ENCODE measurements around the gene SLC2A4RG. TPM values are rescaled to one million over a fixed set of nuclear protein-coding genes. Genes with fewer than 3 reads are reported as not detected.

Gene SLC2A4RG
- total RNA-seq, 1 donor from 2014 or later, result 80.7 TPM

DNA sequence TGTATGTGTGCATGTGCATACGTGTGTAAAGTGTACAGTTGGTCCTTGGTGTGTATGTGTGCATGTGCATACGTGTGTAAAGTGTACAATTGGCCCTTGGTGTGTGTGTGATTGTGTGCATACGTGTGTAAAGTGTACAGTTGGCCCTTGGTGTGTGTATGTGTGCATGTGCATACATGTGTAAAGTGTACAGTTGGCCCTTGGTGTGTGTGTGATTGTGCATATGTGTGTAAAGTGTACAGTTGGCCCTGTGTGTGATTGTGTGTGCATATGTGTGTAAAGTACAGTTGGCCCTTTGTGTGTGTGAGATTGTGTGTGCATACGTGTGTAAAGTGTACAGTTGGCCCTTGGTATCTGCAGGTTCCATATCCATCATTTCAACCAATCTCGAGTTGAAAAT, 8.2 kb upstream of the SLC2A4RG start:
- TF ChIP-seq, protein P1, sequence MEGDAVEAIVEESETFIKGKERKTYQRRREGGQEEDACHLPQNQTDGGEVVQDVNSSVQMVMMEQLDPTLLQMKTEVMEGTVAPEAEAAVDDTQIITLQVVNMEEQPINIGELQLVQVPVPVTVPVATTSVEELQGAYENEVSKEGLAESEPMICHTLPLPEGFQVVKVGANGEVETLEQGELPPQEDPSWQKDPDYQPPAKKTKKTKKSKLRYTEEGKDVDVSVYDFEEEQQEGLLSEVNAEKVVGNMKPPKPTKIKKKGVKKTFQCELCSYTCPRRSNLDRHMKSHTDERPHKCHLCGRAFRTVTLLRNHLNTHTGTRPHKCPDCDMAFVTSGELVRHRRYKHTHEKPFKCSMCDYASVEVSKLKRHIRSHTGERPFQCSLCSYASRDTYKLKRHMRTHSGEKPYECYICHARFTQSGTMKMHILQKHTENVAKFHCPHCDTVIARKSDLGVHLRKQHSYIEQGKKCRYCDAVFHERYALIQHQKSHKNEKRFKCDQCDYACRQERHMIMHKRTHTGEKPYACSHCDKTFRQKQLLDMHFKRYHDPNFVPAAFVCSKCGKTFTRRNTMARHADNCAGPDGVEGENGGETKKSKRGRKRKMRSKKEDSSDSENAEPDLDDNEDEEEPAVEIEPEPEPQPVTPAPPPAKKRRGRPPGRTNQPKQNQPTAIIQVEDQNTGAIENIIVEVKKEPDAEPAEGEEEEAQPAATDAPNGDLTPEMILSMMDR (IDR thresholded peaks at IDR 0.05), result no peak
- no peak for DNase-seq (ENCODE audit: extremely low spot score, unreplicated experiment)
- Mint-ChIP-seq H3K36me3 (ENCODE audit: unreplicated experiment) (peaks cover 14% of the 10 kb centered on the region), H3K9me3 (ENCODE audit: unreplicated experiment) (no peaks in the 10 kb centered on the region), H3K4me3 (ENCODE audit: unreplicated experiment) (no peak overlapping the region), H3K4me1 (ENCODE audit: unreplicated experiment) (peaks cover 3% of the 10 kb centered on the region), H3K27ac (ENCODE audit: unreplicated experiment) (no peak overlapping the region), H3K27me3 (ENCODE audit: unreplicated experiment) (no peaks in the 10 kb centered on the region)

DNA sequence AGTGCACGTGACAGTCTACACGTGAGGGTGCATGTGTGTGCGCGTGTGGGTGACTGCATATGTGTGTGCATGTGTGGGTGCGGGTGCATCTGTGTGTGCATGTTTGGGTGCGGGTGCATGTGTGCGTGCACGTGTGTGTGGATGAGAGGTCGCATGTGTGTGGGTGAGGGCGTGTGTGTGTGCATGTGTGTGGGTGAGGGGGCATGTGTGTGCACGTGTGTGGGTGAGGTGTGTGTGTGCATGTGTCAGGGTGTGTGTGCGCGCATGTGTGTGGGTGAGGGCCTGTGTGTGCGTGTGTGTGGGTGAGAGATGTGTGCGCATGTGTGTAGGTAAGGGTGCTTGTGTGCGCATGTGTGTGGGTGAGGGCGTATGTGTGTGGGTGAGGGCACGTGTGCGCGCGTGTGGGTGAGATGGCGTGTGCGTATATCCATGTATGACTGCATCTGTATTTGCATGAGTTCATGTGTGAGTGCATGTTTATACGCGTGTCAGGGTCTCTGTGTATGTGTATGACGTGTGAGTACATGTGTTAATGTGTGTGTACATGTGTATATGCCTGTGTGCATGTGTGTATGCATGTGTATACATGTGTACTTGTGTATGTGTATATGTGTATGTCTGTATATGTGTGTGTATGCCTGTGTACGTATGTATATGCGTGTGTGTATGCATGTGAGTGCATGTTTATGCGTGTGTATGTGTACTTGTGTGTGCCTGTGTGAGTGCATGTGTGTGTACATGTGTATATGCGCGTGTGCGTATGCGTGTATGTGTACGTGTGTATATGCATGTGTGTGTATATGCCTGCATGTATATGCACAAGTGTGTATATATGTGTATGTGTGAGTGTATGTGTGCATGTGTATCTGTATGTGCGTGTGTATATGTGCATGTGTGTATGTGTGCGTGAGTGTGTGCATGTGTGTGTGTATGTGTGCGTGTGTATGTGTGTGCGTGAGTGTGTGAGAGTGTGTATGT, 7.2 kb upstream of the SLC2A4RG start:
- DNase-seq (ENCODE audit: extremely low spot score, unreplicated experiment), result no peak
- TF ChIP-seq, protein P1 (IDR thresholded peaks at IDR 0.05), result no peak
- Mint-ChIP-seq H3K4me1 (ENCODE audit: unreplicated experiment) (peaks cover 3% of the 10 kb centered on the region), H3K9me3 (ENCODE audit: unreplicated experiment) (no peaks in the 10 kb centered on the region), H3K4me3 (ENCODE audit: unreplicated experiment) (no peak overlapping the region), H3K36me3 (ENCODE audit: unreplicated experiment) (peaks cover 10% of the 10 kb centered on the region), H3K27ac (ENCODE audit: unreplicated experiment) (no peak overlapping the region), H3K27me3 (ENCODE audit: unreplicated experiment) (no peaks in the 10 kb centered on the region)

DNA sequence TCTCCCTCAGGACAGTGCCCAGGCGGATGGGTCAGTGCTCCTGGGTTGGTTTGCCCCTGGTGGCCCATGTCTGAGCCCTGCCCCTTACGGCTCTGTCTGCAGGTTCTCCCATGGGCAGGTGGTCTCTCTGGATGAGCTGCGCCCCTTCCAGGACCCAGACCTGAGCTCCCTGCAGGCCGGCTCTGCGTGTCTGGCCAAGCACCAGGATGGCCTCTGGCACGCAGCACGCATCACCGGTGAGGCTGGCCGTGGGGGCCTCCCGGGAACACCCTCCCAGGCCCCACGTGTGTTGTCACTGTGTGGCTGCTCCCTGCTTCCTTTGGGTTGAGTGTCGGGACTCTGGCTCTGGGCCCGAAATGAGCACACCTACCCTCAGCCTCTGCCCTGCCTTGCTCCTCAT, 6.5 kb upstream of the SLC2A4RG start:
- no peak for DNase-seq (ENCODE audit: extremely low spot score, unreplicated experiment)
- TF ChIP-seq, protein P1 (IDR thresholded peaks at IDR 0.05), result no peak
- Mint-ChIP-seq H3K9me3 (ENCODE audit: unreplicated experiment) (no peaks in the 10 kb centered on the region), H3K27me3 (ENCODE audit: unreplicated experiment) (no peaks in the 10 kb centered on the region), H3K36me3 (ENCODE audit: unreplicated experiment) (peaks cover 7% of the 10 kb centered on the region), H3K27ac (ENCODE audit: unreplicated experiment) (no peak overlapping the region), H3K4me1 (ENCODE audit: unreplicated experiment) (peaks cover 3% of the 10 kb centered on the region), H3K4me3 (ENCODE audit: unreplicated experiment) (no peak overlapping the region)

DNA sequence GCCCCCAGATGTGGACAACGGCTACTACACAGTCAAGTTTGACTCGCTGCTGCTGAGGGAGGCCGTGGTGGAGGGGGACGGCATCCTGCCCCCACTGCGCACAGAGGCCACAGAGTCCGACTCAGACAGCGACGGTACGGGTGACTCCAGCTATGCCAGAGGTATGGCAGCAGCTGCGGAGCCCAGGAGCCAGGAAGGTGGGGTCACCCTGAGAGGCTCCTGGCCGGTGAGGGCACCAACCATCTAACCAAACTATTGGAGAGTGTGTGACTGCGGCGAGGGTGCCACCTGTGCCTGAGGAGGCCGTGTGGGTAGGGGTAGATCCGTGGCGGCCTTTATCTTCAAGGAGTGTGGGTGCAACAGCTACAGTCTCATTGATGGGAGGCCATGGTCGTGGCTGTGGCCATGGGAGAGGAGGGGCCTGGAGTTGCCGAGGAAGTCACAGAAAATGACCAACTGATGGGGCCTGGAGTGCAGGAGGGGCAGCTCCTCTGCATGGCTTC, 5.9 kb upstream of the SLC2A4RG start:
- no peak for DNase-seq (ENCODE audit: extremely low spot score, unreplicated experiment)
- peaks cover 7% of the 10 kb centered on the region for H3K36me3 Mint-ChIP-seq (ENCODE audit: unreplicated experiment)
- TF ChIP-seq, protein P1 (IDR thresholded peaks at IDR 0.05), result no peak
- no peaks in the 10 kb centered on the region for H3K27me3 Mint-ChIP-seq (ENCODE audit: unreplicated experiment)
- no peak overlapping the region for H3K4me3 Mint-ChIP-seq (ENCODE audit: unreplicated experiment)
- no peaks in the 10 kb centered on the region for H3K9me3 Mint-ChIP-seq (ENCODE audit: unreplicated experiment)
- no peaks in the 10 kb centered on the region for H3K4me1 Mint-ChIP-seq (ENCODE audit: unreplicated experiment)
- no peak overlapping the region for H3K27ac Mint-ChIP-seq (ENCODE audit: unreplicated experiment)
